Astrocyte of the hippocampus (primary cell): ENCODE results near the gene CLSTN1.
A peak's percentile ranks its signal among the peaks of the same experiment; 100 is the strongest.

Experiments used
- DNase-seq: peaks from one replicate; pipeline ENCODE4 v3.0.0; 2011; ENCODE audit warnings: low read depth, low spot score

Gene CLSTN1

GRCh38 chr1:9823943-9824701 is at the start of gene CLSTN1:
TSS of gene CLSTN1 (minus strand) at chr1:9823965. CDS start at chr1:9823733, 232 bp downstream.
- peak; percentile 96 for DNase-seq

GRCh38 chr1:9873385-9873784 is 49.6 kb upstream of the CLSTN1 start:
- no peak for DNase-seq

- DNase-seq = peak; percentile 61
Observed at GRCh38 chr1:9872430-9873165, 48.8 kb upstream of the CLSTN1 start.

GRCh38 chr1:9871707-9872425 is 48.1 kb upstream of the CLSTN1 start:
- no peak for DNase-seq

- no peak for DNase-seq
Observed at GRCh38 chr1:9871021-9871420, 47.3 kb upstream of the CLSTN1 start.

GRCh38 chr1:9870572-9870971 is 46.8 kb upstream of the CLSTN1 start:
- no peak for DNase-seq

- DNase-seq = no peak
Observed at GRCh38 chr1:9869831-9870251, 46.1 kb upstream of the CLSTN1 start.

GRCh38 chr1:9868244-9868590 is 44.5 kb upstream of the CLSTN1 start:
- DNase-seq = no peak

- peak; percentile 84 for DNase-seq
Observed at GRCh38 chr1:9867408-9868243, 43.9 kb upstream of the CLSTN1 start.

- no peak for DNase-seq
Observed at GRCh38 chr1:9866836-9867235, 43.1 kb upstream of the CLSTN1 start.

GRCh38 chr1:9865724-9866123 is 42.0 kb upstream of the CLSTN1 start:
- no peak for DNase-seq

GRCh38 chr1:9863371-9863770 is 39.6 kb upstream of the CLSTN1 start:
- DNase-seq = no peak

- no peak for DNase-seq
Observed at GRCh38 chr1:9861360-9861759, 37.6 kb upstream of the CLSTN1 start.

- no peak for DNase-seq
Observed at GRCh38 chr1:9860887-9861286, 37.1 kb upstream of the CLSTN1 start.

- peak; percentile 67 for DNase-seq
Observed at GRCh38 chr1:9859281-9860014, 35.7 kb upstream of the CLSTN1 start.

GRCh38 chr1:9858293-9859035 is 34.7 kb upstream of the CLSTN1 start:
- no peak for DNase-seq

- DNase-seq = no peak
Observed at GRCh38 chr1:9855186-9855585, 31.4 kb upstream of the CLSTN1 start.

GRCh38 chr1:9853249-9853595 is 29.5 kb upstream of the CLSTN1 start:
- DNase-seq = no peak

GRCh38 chr1:9852410-9853248 is 28.9 kb upstream of the CLSTN1 start:
- peak; percentile 90 for DNase-seq
